Mesendoderm (in vitro differentiated cells): ENCODE data around the gene PKD1.

ENCODE experiments used
- DNase-seq: peaks from one replicate; pipeline ENCODE4 v3.0.0; 2013
- H2AK5ac ChIP-seq: 2 replicates; pipeline ENCODE4 v1.6.1; 2013; ENCODE audit warnings: low read length, inconsistent platforms
- H2BK120ac ChIP-seq: 2 replicates; pipeline ENCODE4 v1.6.1; 2013; ENCODE audit warnings: low read depth, mild to moderate bottlenecking, low read length, moderate library complexity, mixed read lengths
- H2BK15ac ChIP-seq: replicated peaks from 2 replicates; pipeline ENCODE4 v1.6.1; 2013; ENCODE audit warnings: low read depth, mild to moderate bottlenecking, moderate library complexity
- H2BK5ac ChIP-seq: 2 replicates; pipeline ENCODE4 v1.6.1; 2013; ENCODE audit warnings: low read length, inconsistent platforms
- H3K18ac ChIP-seq: 2 replicates; pipeline ENCODE4 v1.6.1; 2013; ENCODE audit warnings: mild to moderate bottlenecking, low read length, mixed read lengths
- H3K23ac ChIP-seq: one replicate; pipeline ENCODE4 v1.6.1; 2013; ENCODE audit warnings: low read length
- H3K27ac ChIP-seq: 2 replicates; pipeline ENCODE4 v1.5.1; 2013; ENCODE audit warnings: low read depth, mild to moderate bottlenecking, inconsistent platforms, low read length, moderate library complexity
- H3K27me3 ChIP-seq: 2 replicates; pipeline ENCODE4 v1.6.1; 2013; ENCODE audit warnings: low read length, control low read depth, mild to moderate bottlenecking, inconsistent platforms; ENCODE audit not compliant: insufficient read depth, poor library complexity
- H3K36me3 ChIP-seq: 2 replicates; pipeline ENCODE4 v1.6.1; 2013; ENCODE audit warnings: low read length, inconsistent platforms; ENCODE audit not compliant: control insufficient read depth, insufficient read depth
- H3K4ac ChIP-seq: one replicate; pipeline ENCODE4 v1.6.1; 2013; ENCODE audit warnings: low read depth, mild to moderate bottlenecking, low read length, moderate library complexity
- H3K4me1 ChIP-seq: 2 replicates; pipeline ENCODE4 v1.6.1; 2013; ENCODE audit warnings: low read depth, low read length, inconsistent platforms; ENCODE audit not compliant: control insufficient read depth
- H3K4me2 ChIP-seq: 2 replicates; pipeline ENCODE4 v1.6.1; 2013; ENCODE audit warnings: low read length
- H3K4me3 ChIP-seq: 2 replicates; pipeline ENCODE4 v1.5.1; 2013; ENCODE audit warnings: mild to moderate bottlenecking, low read length
- H3K56ac ChIP-seq: one replicate; pipeline ENCODE4 v1.6.1; 2013; ENCODE audit warnings: low read length
- H3K79me1 ChIP-seq: 2 replicates; pipeline ENCODE4 v1.6.1; 2013; ENCODE audit warnings: low read length, inconsistent platforms
- H3K79me2 ChIP-seq: 2 replicates; pipeline ENCODE4 v1.6.1; 2013; ENCODE audit warnings: mild to moderate bottlenecking, low read length; ENCODE audit not compliant: control insufficient read depth, insufficient read depth
- H3K9ac ChIP-seq: 2 replicates; pipeline ENCODE4 v1.6.1; 2013; ENCODE audit warnings: low read length, inconsistent platforms
- H4K5ac ChIP-seq: one replicate; pipeline ENCODE4 v1.6.1; 2013; ENCODE audit warnings: low read length
- H4K8ac ChIP-seq: one replicate; pipeline ENCODE4 v1.6.1; 2013; ENCODE audit warnings: low read depth, mild to moderate bottlenecking, control low read depth, low read length, moderate library complexity
- WGBS: extraction: QIAGEN DNeasy Blood & Tissue Kit; methylation state at CpG from one replicate; pipeline ENCODE4 v1.1.7; 2013; ENCODE audit warnings: low lambda C conversion rate, missing lambda C conversion rate; ENCODE audit not compliant: insufficient coverage; ENCODE audit errors: extremely low coverage; 5-methylcytosine and 5-hydroxymethylcytosine counted together

The PKD1 gene

GRCh38 chr16:2088759-2089358 lies 46.8 kb downstream of the PKD1 start:
- no peaks in the 10 kb centered on the region for H3K79me1 ChIP-seq
- no peak overlapping the region for H2AK5ac ChIP-seq
- H3K23ac ChIP-seq = no peak overlapping the region
- peaks cover 1% of the 10 kb centered on the region for H3K4me1 ChIP-seq
- no peak for DNase-seq
- H3K27me3 ChIP-seq = no peaks in the 10 kb centered on the region
- H3K4ac ChIP-seq = no peak overlapping the region
- no CpG with 5 or more reads among the region's 20 CpGs for WGBS
- H4K8ac ChIP-seq = no peak overlapping the region
- no peak overlapping the region for H3K4me3 ChIP-seq
- H4K5ac ChIP-seq = no peak overlapping the region
- H3K79me2 ChIP-seq = no peaks in the 10 kb centered on the region
- H3K36me3 ChIP-seq = peaks cover 2% of the 10 kb centered on the region
- no peak overlapping the region for H3K9ac ChIP-seq
- H3K18ac ChIP-seq = no peak overlapping the region
- H2BK120ac ChIP-seq = no peak overlapping the region
- no peak overlapping the region for H2BK15ac ChIP-seq
- no peak overlapping the region for H2BK5ac ChIP-seq
- H3K4me2 ChIP-seq = no peak overlapping the region
- H3K27ac ChIP-seq = no peak overlapping the region
- H3K56ac ChIP-seq = no peak overlapping the region

GRCh38 chr16:2087748-2088631 lies 47.7 kb downstream of the PKD1 start:
- Histone ChIP-seq H3K27ac (no peak overlapping the region), H2BK5ac (no peak overlapping the region), H3K4me1 (peaks cover 1% of the 10 kb centered on the region), H3K4me3 (no peak overlapping the region), H4K5ac (no peak overlapping the region), H3K27me3 (no peaks in the 10 kb centered on the region), H2BK120ac (no peak overlapping the region), H3K79me1 (no peaks in the 10 kb centered on the region), H2BK15ac (no peak overlapping the region), H3K9ac (no peak overlapping the region), H3K18ac (no peak overlapping the region), H4K8ac (no peak overlapping the region), H3K4me2 (no peak overlapping the region), H3K79me2 (no peaks in the 10 kb centered on the region), H3K23ac (no peak overlapping the region), H2AK5ac (no peak overlapping the region), H3K4ac (no peak overlapping the region), H3K56ac (no peak overlapping the region), H3K36me3 (peaks cover 2% of the 10 kb centered on the region)
- no CpG with 5 or more reads among the region's 41 CpGs for WGBS
- DNase-seq = no peak

- no peak overlapping the region for H4K5ac ChIP-seq
- peaks cover 1% of the 10 kb centered on the region for H3K4me1 ChIP-seq
- H3K4me2 ChIP-seq = no peak overlapping the region
- WGBS = no CpG with 5 or more reads among the region's 30 CpGs
- H3K18ac ChIP-seq = no peak overlapping the region
- no peak overlapping the region for H3K23ac ChIP-seq
- no peak overlapping the region for H2AK5ac ChIP-seq
- H3K79me2 ChIP-seq = no peaks in the 10 kb centered on the region
- H2BK5ac ChIP-seq = no peak overlapping the region
- no peak for DNase-seq
- peaks cover 2% of the 10 kb centered on the region for H3K36me3 ChIP-seq
- no peak overlapping the region for H2BK15ac ChIP-seq
- no peak overlapping the region for H3K4ac ChIP-seq
- H3K9ac ChIP-seq = no peak overlapping the region
- no peak overlapping the region for H3K27ac ChIP-seq
- H3K79me1 ChIP-seq = no peaks in the 10 kb centered on the region
- no peak overlapping the region for H3K56ac ChIP-seq
- no peak overlapping the region for H3K4me3 ChIP-seq
- no peak overlapping the region for H2BK120ac ChIP-seq
- no peaks in the 10 kb centered on the region for H3K27me3 ChIP-seq
- no peak overlapping the region for H4K8ac ChIP-seq
Measured at GRCh38 chr16:2086812-2087747, 48.6 kb downstream of the PKD1 start.

GRCh38 chr16:2086106-2086742 lies 49.5 kb downstream of the PKD1 start:
- Histone ChIP-seq H3K4me2 (no peak overlapping the region), H3K27me3 (no peaks in the 10 kb centered on the region), H3K4me3 (no peak overlapping the region), H2BK120ac (no peak overlapping the region), H2BK5ac (no peak overlapping the region), H3K79me2 (no peaks in the 10 kb centered on the region), H2BK15ac (no peak overlapping the region), H3K27ac (no peak overlapping the region), H3K36me3 (peaks cover 2% of the 10 kb centered on the region), H2AK5ac (no peak overlapping the region), H3K56ac (no peak overlapping the region), H3K4ac (no peak overlapping the region), H4K8ac (no peak overlapping the region), H3K4me1 (peaks cover 1% of the 10 kb centered on the region), H3K79me1 (no peaks in the 10 kb centered on the region), H3K9ac (no peak overlapping the region), H3K18ac (no peak overlapping the region), H3K23ac (no peak overlapping the region), H4K5ac (no peak overlapping the region)
- WGBS = no CpG with 5 or more reads among the region's 27 CpGs
- no peak for DNase-seq

GRCh38 chr16:2085669-2086068 lies 50.0 kb downstream of the PKD1 start:
- no peak overlapping the region for H2BK5ac ChIP-seq

More at GRCh38 chr16:2085669-2086068, 50.0 kb downstream of the PKD1 start:
- H3K4ac ChIP-seq = no peak overlapping the region
- H3K9ac ChIP-seq = no peak overlapping the region
- DNase-seq = no peak
- H3K27ac ChIP-seq = no peak overlapping the region
- no peak overlapping the region for H2BK120ac ChIP-seq
- peaks cover 1% of the 10 kb centered on the region for H3K4me1 ChIP-seq
- no peak overlapping the region for H3K56ac ChIP-seq
- H3K79me2 ChIP-seq = no peaks in the 10 kb centered on the region
- no peaks in the 10 kb centered on the region for H3K79me1 ChIP-seq
- H4K8ac ChIP-seq = no peak overlapping the region
- no peaks in the 10 kb centered on the region for H3K27me3 ChIP-seq
- no peak overlapping the region for H3K23ac ChIP-seq
- H3K18ac ChIP-seq = no peak overlapping the region
- no peak overlapping the region for H2BK15ac ChIP-seq
- H4K5ac ChIP-seq = no peak overlapping the region
- H3K4me2 ChIP-seq = no peak overlapping the region
- H2AK5ac ChIP-seq = no peak overlapping the region
- H3K4me3 ChIP-seq = no peak overlapping the region
- no CpG with 5 or more reads among the region's 14 CpGs for WGBS
- peaks cover 2% of the 10 kb centered on the region for H3K36me3 ChIP-seq
